Trophoblast cell (in vitro differentiated cells and primary cell): Measurements from ENCODE around the gene CHD1.

Experiments
- DNase-seq, 2 donors: peaks; one replicate each; pipeline ENCODE4 v3.0.0-alpha.2; 2016
- H2AFZ ChIP-seq: 2 replicates; pipeline ENCODE4 v1.6.1; 2013; ENCODE audit warnings: low read length, moderate library complexity, mild to moderate bottlenecking; ENCODE audit not compliant: insufficient read depth, poor library complexity
- H2AK5ac ChIP-seq: 2 replicates; pipeline ENCODE4 v1.6.1; 2013; ENCODE audit warnings: mild to moderate bottlenecking, low read length
- H2BK120ac ChIP-seq: 2 replicates; pipeline ENCODE4 v1.6.1; 2013; ENCODE audit warnings: low read length, mild to moderate bottlenecking, moderate library complexity; ENCODE audit not compliant: insufficient read depth, poor library complexity
- H2BK12ac ChIP-seq: 2 replicates; pipeline ENCODE4 v1.6.1; 2013; ENCODE audit warnings: mild to moderate bottlenecking, low read length, moderate library complexity
- H2BK5ac ChIP-seq: 2 replicates; pipeline ENCODE4 v1.6.1; 2013; ENCODE audit warnings: low read length, low read depth, moderate library complexity, mild to moderate bottlenecking; ENCODE audit not compliant: poor library complexity
- H3K14ac ChIP-seq: 2 replicates; pipeline ENCODE4 v1.6.1; 2013; ENCODE audit warnings: mild to moderate bottlenecking, low read length
- H3K18ac ChIP-seq: 2 replicates; pipeline ENCODE4 v1.6.1; 2013; ENCODE audit warnings: mild to moderate bottlenecking, low read length
- H3K23ac ChIP-seq: 2 replicates; pipeline ENCODE4 v1.6.1; 2013; ENCODE audit warnings: low read length
- H3K27ac ChIP-seq: 2 replicates; pipeline ENCODE4 v1.5.1; 2013; ENCODE audit warnings: low read depth, mild to moderate bottlenecking, inconsistent platforms, low read length, moderate library complexity
- H3K27me3 ChIP-seq: 2 replicates; pipeline ENCODE4 v1.6.1; 2013; ENCODE audit warnings: inconsistent platforms, mild to moderate bottlenecking, low read length, moderate library complexity; ENCODE audit not compliant: insufficient read depth
- H3K36me3 ChIP-seq, 2 experiments: 1 replicate in 1 of 2; 2 replicates in 1 of 2; pipeline ENCODE4 v1.6.1; 2013; ENCODE audit warnings: low read length in 2 of 2, mild to moderate bottlenecking in 2 of 2, moderate library complexity in 1 of 2; ENCODE audit not compliant: insufficient read depth in 2 of 2, control insufficient read depth in 1 of 2
- H3K4ac ChIP-seq: 2 replicates; pipeline ENCODE4 v1.6.1; 2013; ENCODE audit warnings: low read depth, mild to moderate bottlenecking, low read length, moderate library complexity
- H3K4me1 ChIP-seq, 2 experiments: 1 replicate in 1 of 2; 2 replicates in 1 of 2; pipeline ENCODE4 v1.6.1; 2013; ENCODE audit warnings: low read length in 2 of 2, mild to moderate bottlenecking in 2 of 2, moderate library complexity in 1 of 2; ENCODE audit not compliant: insufficient read depth in 2 of 2, control insufficient read depth in 1 of 2
- H3K4me2 ChIP-seq: 2 replicates; pipeline ENCODE4 v1.6.1; 2013; ENCODE audit warnings: inconsistent platforms, mild to moderate bottlenecking, low read length, moderate library complexity
- H3K4me3 ChIP-seq: 2 replicates; pipeline ENCODE4 v1.5.1; 2013; ENCODE audit warnings: mild to moderate bottlenecking, low read depth, low read length, inconsistent platforms
- H3K79me1 ChIP-seq: one replicate; pipeline ENCODE4 v1.6.1; 2013; ENCODE audit warnings: low read length
- H3K79me2 ChIP-seq: 2 replicates; pipeline ENCODE4 v1.6.1; 2013; ENCODE audit warnings: low read length, mild to moderate bottlenecking; ENCODE audit not compliant: control insufficient read depth, insufficient read depth, poor library complexity
- H3K9ac ChIP-seq: 2 replicates; pipeline ENCODE4 v1.6.1; 2013; ENCODE audit warnings: mild to moderate bottlenecking, low read length
- H3K9me3 ChIP-seq: 2 replicates; pipeline ENCODE4 v1.6.1; 2013; ENCODE audit warnings: low read depth, mild to moderate bottlenecking, control low read depth, inconsistent platforms, low read length; ENCODE audit not compliant: insufficient read depth
- H4K12ac ChIP-seq: 2 replicates; pipeline ENCODE4 v1.6.1; 2013; ENCODE audit warnings: low read depth, mild to moderate bottlenecking, low read length, moderate library complexity
- H4K8ac ChIP-seq: 2 replicates; pipeline ENCODE4 v1.6.1; 2013; ENCODE audit warnings: low read depth, mild to moderate bottlenecking, low read length, moderate library complexity
- H4K91ac ChIP-seq: one replicate; pipeline ENCODE4 v1.6.1; 2013; ENCODE audit warnings: low read depth, mild to moderate bottlenecking, low read length, moderate library complexity
- WGBS: extraction: QIAGEN DNeasy Blood & Tissue Kit; methylation state at CpG from one replicate; pipeline ENCODE4 v1.1.7; 2013; ENCODE audit warnings: missing lambda C conversion rate; ENCODE audit not compliant: insufficient read length, insufficient coverage; ENCODE audit errors: extremely low coverage; 5-methylcytosine and 5-hydroxymethylcytosine counted together

The CHD1 gene

GRCh38 chr5:98936948-98937715, 8.3 kb upstream of the CHD1 start:
- no peak overlapping the region for H2AK5ac ChIP-seq
- H3K23ac ChIP-seq = no peak overlapping the region
- no peaks in the 10 kb centered on the region for H3K79me1 ChIP-seq
- H2BK12ac ChIP-seq = no peak overlapping the region
- H3K4ac ChIP-seq = no peak overlapping the region
- H4K12ac ChIP-seq = no peak overlapping the region
- no peak overlapping the region for H3K4me3 ChIP-seq
- H3K9ac ChIP-seq = no peak overlapping the region
- H3K4me1 ChIP-seq = peaks cover 0 to 5% of the 10 kb centered on the region in 2 experiments
- no peak overlapping the region for H3K27ac ChIP-seq
- no peak overlapping the region for H4K8ac ChIP-seq
- H3K14ac ChIP-seq = no peak overlapping the region
- H3K36me3 ChIP-seq = no peaks in the 10 kb centered on the region
- H3K9me3 ChIP-seq = no peaks in the 10 kb centered on the region
- no peak overlapping the region for H3K4me2 ChIP-seq
- H2AFZ ChIP-seq = no peak overlapping the region
- DNase-seq = peak in 1 of 2 donors; percentile 25
- no peaks in the 10 kb centered on the region for H3K27me3 ChIP-seq
- no peak overlapping the region for H4K91ac ChIP-seq
- no peaks in the 10 kb centered on the region for H3K79me2 ChIP-seq
- H2BK120ac ChIP-seq = no peak overlapping the region
- no peak overlapping the region for H2BK5ac ChIP-seq
- 100% methylated on average over 2 of the region's 3 CpGs for WGBS
- no peak overlapping the region for H3K18ac ChIP-seq

DNA sequence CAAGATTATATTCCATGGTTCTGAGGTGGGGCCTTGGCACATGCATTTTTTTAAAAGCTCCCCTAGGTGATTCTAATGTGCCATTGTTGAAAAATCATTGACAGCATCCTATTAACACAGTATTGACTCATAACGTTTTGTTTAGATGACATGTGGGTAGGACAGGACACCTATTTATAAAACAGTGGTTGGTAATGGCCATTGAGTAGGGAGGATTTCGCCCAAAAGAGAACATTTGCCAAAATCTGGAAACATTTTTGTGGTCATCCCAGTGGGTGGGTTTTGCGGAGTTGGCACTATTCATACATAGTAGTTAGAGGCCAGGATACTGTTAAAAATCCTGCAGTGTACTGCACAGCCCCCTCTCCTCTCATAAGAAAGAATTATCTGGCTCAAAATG, 6.4 kb upstream of the CHD1 start:
- H2AK5ac ChIP-seq = no peak overlapping the region
- H3K79me1 ChIP-seq = no peaks in the 10 kb centered on the region
- no peak overlapping the region for H3K4me2 ChIP-seq
- no CpG with 5 or more reads among the region's 3 CpGs for WGBS
- DNase-seq = no peak
- H3K14ac ChIP-seq = no peak overlapping the region
- no peak overlapping the region for H2AFZ ChIP-seq
- peaks cover 0 to 3% of the 10 kb centered on the region in 2 experiments for H3K4me1 ChIP-seq
- no peak overlapping the region for H3K4ac ChIP-seq
- no peak overlapping the region for H4K12ac ChIP-seq
- no peak overlapping the region for H4K91ac ChIP-seq
- no peaks in the 10 kb centered on the region for H3K79me2 ChIP-seq
- no peak overlapping the region for H3K4me3 ChIP-seq
- no peak overlapping the region for H2BK120ac ChIP-seq
- no peak overlapping the region for H2BK12ac ChIP-seq
- H3K9me3 ChIP-seq = no peaks in the 10 kb centered on the region
- no peak overlapping the region for H2BK5ac ChIP-seq
- no peaks in the 10 kb centered on the region for H3K36me3 ChIP-seq
- H3K27me3 ChIP-seq = no peaks in the 10 kb centered on the region
- no peak overlapping the region for H3K23ac ChIP-seq
- H3K9ac ChIP-seq = no peak overlapping the region
- no peak overlapping the region for H3K18ac ChIP-seq
- H4K8ac ChIP-seq = no peak overlapping the region
- no peak overlapping the region for H3K27ac ChIP-seq

DNA sequence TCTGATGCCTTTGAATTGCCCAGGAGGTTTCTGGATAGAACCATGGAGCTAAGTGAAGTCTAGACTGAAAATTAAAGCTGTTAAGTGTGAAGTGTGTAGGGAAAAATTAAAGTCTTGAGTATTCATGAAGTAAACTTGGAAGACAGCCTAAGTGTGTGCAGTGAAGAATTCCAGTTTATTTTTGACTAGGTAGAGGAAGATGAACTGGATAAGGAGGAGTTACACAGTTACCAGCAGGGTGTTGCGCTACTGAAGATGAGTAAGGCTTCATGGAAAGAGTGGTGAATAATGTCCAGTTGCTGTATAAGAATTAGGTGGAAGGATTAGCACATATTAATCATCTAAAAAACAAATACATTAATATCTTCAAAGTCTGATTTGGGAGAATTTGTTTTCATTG, 5.7 kb upstream of the CHD1 start:
- no peaks in the 10 kb centered on the region for H3K9me3 ChIP-seq

DNA sequence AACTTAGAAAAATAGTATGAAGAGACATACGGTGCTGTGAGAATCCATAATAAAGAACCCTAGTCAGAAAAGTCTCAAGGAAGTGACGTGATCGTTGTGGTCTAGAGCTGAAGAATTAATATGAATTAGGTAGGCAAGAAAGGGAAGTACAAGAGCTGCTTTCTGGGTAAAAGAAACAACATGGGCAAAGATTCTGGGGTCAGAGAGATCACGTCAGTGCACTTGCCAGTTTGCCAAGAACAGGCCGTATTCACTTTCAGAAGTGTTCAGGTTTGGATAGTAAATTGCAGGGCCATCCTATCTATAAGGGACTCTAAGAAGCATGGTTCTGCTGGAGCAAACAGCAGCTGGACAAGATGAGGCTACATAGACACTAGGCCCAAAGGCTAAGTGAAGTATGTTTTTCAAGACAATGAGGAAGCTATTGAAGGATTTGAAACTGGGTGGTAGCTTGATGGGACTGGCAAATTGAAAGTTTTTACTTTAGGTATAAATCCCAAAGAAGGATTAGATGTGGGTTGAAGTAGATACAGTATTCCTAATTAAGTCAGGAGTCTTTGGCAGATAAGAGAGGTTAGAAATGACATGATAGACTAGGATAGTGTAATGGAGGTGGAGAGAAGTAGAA, 4.8 kb upstream of the CHD1 start:
- WGBS = no CpG with 5 or more reads among the region's 5 CpGs
- H3K9me3 ChIP-seq = no peaks in the 10 kb centered on the region
- H3K18ac ChIP-seq = no peak overlapping the region
- H3K9ac ChIP-seq = no peak overlapping the region
- no peaks in the 10 kb centered on the region for H3K4me1 ChIP-seq
- no peak overlapping the region for H2AFZ ChIP-seq
- no peak overlapping the region for H2BK5ac ChIP-seq
- H4K8ac ChIP-seq = no peak overlapping the region
- DNase-seq = peak in 1 of 2 donors; percentile 10
- no peaks in the 10 kb centered on the region for H3K36me3 ChIP-seq
- H3K79me2 ChIP-seq = peaks cover 6% of the 10 kb centered on the region
- H4K12ac ChIP-seq = no peak overlapping the region
- H3K4me2 ChIP-seq = no peak overlapping the region
- H3K27me3 ChIP-seq = no peaks in the 10 kb centered on the region
- H3K4me3 ChIP-seq = no peak overlapping the region
- no peak overlapping the region for H2BK120ac ChIP-seq
- H4K91ac ChIP-seq = no peak overlapping the region
- H3K23ac ChIP-seq = no peak overlapping the region
- H3K14ac ChIP-seq = no peak overlapping the region
- no peak overlapping the region for H2BK12ac ChIP-seq
- peaks cover 7% of the 10 kb centered on the region for H3K79me1 ChIP-seq
- no peak overlapping the region for H2AK5ac ChIP-seq
- no peak overlapping the region for H3K27ac ChIP-seq
- no peak overlapping the region for H3K4ac ChIP-seq

More for the DNA sequence above, 5.7 kb upstream of the CHD1 start:
- Histone ChIP-seq H2AFZ (no peak overlapping the region), H3K9ac (no peak overlapping the region), H3K36me3 (no peaks in the 10 kb centered on the region), H4K8ac (no peak overlapping the region), H2BK12ac (no peak overlapping the region), H2AK5ac (no peak overlapping the region), H3K4me2 (no peak overlapping the region), H3K27ac (no peak overlapping the region), H4K91ac (no peak overlapping the region), H3K79me2 (no peaks in the 10 kb centered on the region), H3K14ac (no peak overlapping the region), H2BK120ac (no peak overlapping the region), H3K4me1 (peaks cover 0 to 3% of the 10 kb centered on the region in 2 experiments), H3K27me3 (no peaks in the 10 kb centered on the region), H3K4ac (no peak overlapping the region), H3K4me3 (no peak overlapping the region), H3K79me1 (no peaks in the 10 kb centered on the region), H3K23ac (no peak overlapping the region), H2BK5ac (no peak overlapping the region), H4K12ac (no peak overlapping the region), H3K18ac (no peak overlapping the region)
- WGBS = no CpG with 5 or more reads among the region's 1 CpG
- peak; percentile 17 to 47 for DNase-seq
